Measurements from ENCODE around the gene STK25.
"Not testable (repeated sequence)": the region's sequence is repeated elsewhere in the genome, so short reads cannot be mapped to it uniquely, and the experiment has no call there.

Gene STK25

GRCh38 chr2:241539616-241540374 lies 31.4 kb upstream of the STK25 start:
- DNase-seq, result no peak

GRCh38 chr2:241538838-241539615 lies 30.6 kb upstream of the STK25 start:
- DNase-seq, result no peak

GRCh38 chr2:241535871-241536655 lies 27.7 kb upstream of the STK25 start:
- DNase-seq, result no peak

- no peak for DNase-seq
Measured at GRCh38 chr2:241534701-241535375, 26.5 kb upstream of the STK25 start.

- no peak for DNase-seq
Measured at GRCh38 chr2:241534293-241534692, 25.9 kb upstream of the STK25 start.

GRCh38 chr2:241532733-241533601 lies 24.6 kb upstream of the STK25 start:
- no peak for DNase-seq

GRCh38 chr2:241532168-241532567 lies 23.8 kb upstream of the STK25 start:
- no peak for DNase-seq

GRCh38 chr2:241531161-241531722 lies 22.9 kb upstream of the STK25 start:
- no peak for DNase-seq

GRCh38 chr2:241530571-241530970 lies 22.2 kb upstream of the STK25 start:
- DNase-seq, result no peak

- DNase-seq, result not testable (repeated sequence)
Measured at GRCh38 chr2:241525818-241526780, 17.7 kb upstream of the STK25 start.

GRCh38 chr2:241522477-241522876 lies 14.1 kb upstream of the STK25 start:
- no peak for DNase-seq

- no peak for DNase-seq
Measured at GRCh38 chr2:241519669-241520068, 11.3 kb upstream of the STK25 start.

GRCh38 chr2:241517297-241517696 lies 8.9 kb upstream of the STK25 start:
- DNase-seq, result no peak

GRCh38 chr2:241516520-241516965 lies 8.2 kb upstream of the STK25 start:
- no peak for DNase-seq

- DNase-seq, result no peak
Measured at GRCh38 chr2:241514986-241515737, 6.8 kb upstream of the STK25 start.

GRCh38 chr2:241514553-241514952 lies 6.2 kb upstream of the STK25 start:
- no peak for DNase-seq

GRCh38 chr2:241511091-241511741 lies 2.8 kb upstream of the STK25 start:
- DNase-seq, result no peak

- DNase-seq, result no peak
Measured at GRCh38 chr2:241509155-241509784, 886 bp upstream of the STK25 start.

All from NCI-H1436 (cell line).